HG02642 (cell line): Measurements from ENCODE around the gene GNAI1.
A peak's percentile ranks its signal among the peaks of the same experiment; 100 is the strongest.

ENCODE experiments used
- ATAC-seq: cut with Tn5 transposase; IDR thresholded peaks from one replicate; pipeline ENCODE4 v1.9.1; 2021; ENCODE audit warnings: mild to moderate bottlenecking; ENCODE audit not compliant: unreplicated experiment, poor library complexity

The GNAI1 gene

DNA sequence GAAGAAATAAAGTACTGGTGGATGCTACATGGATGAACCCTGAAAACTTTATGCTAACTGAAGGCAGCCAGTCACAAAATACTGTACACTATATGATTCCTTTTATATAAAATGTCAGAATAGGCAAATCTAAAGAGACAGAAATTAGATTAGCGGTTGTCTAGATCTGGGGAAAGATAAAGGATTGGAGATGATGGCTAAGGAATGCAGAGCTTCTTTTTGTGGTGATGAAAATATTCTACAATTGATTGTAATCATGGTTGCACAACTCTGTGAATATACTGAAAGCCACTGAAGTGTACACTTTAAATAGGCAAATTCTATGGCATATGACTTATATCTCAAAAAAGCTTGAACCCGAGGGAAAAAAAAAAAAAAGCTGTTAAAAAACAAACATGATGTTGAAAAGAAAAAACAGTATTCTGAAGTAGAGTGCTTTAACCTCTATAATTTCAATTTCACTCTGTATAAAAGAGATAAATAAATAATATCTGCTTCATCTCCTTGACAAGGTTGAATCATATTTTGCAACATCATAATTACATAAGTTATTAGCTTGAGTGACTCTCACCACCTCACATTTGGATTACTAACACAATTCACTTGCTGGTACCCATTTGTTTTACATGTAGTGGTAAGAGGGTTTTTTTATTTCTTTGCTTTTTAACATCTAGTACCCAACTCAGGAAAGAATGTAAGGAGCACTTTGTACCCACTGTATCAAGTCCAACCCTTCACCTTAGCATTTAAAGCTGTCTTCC lies 2.8 kb upstream of the GNAI1 start:
- no peak for ATAC-seq

DNA sequence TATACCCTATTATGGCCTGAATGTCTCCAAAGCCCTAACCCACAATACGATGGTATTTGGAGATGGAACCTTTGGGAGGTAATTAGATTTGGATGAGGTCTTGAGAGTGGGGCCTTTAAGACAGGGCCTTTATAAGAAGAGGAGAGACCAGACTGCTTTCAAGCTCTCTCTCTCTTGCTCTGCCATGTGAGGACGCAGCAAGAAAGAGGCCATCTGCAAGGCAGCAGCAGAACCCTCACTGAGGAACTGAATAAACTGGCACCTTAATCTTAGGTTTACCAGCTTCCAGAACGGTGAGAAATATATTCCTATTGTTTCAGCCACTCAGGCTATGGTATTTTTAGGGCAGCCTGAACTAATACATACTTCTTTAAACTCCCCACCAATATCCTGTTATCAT lies 2.0 kb upstream of the GNAI1 start:
- ATAC-seq = no peak

DNA sequence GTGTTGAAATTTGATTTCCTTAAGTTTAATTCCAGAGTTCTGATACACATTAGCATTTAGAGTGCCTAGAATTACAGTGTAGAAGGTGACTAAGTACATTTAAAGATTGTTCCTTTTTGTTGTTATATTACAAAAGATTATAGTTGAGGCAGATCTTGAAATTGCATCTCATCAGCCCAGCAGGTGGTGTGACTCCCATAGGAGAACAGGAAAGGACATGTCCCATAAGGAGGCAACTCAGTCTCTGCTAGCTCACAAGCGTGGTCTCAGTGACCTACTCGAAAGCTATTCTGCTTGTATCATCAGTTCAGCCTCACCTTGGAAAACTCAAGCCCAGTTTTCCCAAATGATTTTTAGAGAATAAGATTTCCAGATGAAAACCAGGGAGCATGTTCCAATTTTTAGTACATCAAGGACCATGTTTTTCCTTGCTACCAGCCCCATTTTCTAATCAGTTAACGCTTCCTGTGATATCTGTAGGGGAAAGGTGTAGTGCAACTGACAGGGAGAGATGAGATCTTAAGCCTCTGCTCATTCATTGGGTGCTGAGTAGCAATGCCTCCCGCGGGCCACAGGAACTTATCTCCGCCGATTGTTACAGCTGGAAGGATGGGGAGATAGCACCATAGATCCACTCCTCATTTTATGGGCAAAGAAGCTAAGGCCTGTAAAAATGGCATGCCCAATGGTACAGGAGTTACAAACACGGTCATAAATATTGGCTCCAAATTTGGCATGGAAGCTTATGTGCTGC lies 1.1 kb upstream of the GNAI1 start:
- ATAC-seq = no peak

DNA sequence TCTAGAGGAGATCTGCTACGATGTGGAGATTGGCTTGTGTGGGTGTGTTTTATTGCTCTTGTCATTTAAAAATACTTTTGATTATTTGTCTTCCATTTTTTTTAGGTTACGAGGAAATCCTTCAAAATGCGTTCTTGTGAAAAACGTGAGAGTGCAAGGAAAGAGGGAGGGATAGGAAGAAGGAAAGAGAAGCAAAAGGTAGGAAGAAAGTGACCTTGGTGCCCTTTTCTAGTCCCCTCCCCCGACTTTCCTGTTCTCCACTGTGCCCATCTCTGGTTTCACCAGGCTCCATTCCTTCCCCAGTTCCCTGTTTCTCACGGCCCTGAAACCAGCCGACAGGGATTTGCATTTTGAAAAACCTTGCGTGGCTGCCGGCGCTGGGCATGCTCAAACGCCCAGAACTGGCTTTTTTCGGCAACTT lies 506 bp upstream of the GNAI1 start:
- ATAC-seq = no peak

DNA sequence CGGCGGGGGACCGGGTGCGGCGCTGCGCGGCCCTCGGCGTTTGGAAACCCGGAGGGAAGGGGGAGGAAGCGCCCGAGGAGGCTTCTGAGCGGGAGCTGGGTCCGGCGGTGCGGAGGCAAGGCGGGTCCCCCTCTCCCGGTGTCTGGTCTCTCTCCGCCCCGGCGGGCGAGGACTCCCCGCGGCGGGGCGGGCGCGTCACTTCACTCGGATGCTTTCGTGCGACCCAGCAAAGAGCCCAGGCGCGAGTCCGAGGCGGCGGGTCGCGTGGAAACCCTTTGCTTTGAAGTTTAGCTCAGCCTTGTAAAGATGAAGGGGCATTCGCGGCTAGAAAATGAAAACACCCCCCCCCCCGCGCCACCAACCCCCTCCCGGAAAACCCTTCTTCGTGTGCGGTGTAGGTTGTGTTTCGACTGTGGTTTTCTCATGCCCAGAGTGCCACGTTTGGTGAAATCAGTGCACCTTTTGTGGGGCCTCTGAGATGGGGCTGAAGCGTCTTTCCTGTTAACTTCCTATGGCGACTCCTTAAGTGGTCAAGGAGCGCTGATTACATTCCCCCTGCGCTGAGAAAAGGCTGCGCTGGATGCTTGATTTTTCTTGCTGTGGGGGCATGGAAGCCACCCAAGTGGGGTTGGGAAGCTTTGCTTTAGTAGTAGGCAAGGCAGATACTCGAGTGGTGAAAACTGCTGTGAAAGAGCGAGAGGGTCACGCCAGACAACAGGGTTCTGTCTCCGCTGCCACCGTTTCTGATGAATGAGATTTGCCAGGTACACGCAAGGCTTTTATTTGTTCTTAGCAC lies 876 bp downstream of the GNAI1 start:
- peak; percentile 28 for ATAC-seq

DNA sequence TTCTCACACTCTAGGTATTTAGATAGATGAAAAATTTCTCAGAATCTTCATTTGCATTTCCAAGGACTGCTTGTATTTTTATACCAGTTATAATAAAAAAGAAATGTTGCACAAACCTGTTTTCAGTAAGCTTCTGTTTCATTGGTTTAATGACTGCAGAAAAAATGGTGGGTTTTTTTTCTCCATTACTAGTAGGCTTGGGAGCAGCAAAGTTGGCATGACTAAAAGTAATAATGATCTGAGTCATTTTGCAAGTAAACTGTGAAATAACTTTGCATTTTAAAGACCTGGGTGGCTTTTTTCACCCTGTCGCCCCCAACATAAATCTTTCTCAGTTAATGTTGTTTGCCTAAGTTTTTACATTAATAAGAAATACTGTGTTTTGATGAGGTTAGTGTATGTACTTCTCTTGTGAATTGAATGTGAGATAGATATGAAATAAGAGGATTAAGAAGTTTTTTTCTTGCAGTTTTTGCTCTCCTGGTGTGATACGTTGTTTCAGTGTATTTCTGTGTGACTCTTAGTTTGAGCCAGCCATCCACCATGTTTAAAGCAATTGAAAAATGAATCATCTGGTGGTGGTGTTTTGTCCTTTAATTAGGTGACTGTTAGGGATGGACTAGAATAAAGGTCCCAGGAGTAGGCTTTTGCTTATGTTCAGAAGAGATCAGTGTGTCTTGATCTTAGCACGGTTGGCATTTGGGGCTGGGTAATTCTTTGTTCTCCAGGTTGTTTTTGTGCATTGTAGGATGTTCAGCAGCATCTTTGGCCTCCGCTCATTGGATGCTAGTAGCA lies 1.8 kb downstream of the GNAI1 start:
- ATAC-seq = no peak

DNA sequence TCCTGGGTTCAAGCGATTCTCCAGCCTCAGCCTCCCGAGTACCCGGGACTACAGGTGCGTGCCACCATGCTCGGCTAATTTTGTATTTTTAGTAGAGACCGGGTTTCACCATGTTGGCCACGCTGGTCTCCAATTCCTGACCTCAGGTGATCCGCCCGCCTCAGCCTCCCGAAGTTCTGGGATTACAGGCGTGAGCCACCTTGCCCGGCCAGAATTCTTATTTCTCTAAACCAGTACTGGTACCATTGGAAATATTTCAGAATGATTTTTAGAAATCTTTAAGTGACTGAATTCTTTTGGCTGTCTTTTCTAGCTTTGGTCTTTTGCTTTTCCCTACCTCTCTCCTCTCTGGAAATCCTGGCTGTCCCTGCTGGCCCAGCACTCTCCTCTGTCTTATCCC lies 2.8 kb downstream of the GNAI1 start:
- no peak for ATAC-seq

DNA sequence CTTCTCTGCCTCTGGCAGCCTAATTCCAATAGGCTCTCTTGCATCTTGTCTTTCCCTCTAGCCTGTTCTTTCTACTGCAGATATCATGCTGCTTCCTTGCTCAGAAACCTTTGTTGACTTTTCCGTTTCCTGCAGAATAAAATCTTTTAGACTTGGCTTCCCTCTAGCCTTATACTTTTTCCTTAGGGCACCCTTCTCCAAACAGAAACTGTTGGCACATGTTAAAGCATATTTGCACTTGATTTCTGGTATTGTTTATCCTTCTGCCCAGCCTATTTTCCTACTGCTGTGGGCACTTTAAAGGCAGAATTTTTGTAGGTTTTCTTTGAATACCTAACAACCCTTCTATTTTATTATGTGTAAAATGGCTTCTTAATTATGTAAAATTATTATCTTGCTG lies 4.6 kb downstream of the GNAI1 start:
- no peak for ATAC-seq

DNA sequence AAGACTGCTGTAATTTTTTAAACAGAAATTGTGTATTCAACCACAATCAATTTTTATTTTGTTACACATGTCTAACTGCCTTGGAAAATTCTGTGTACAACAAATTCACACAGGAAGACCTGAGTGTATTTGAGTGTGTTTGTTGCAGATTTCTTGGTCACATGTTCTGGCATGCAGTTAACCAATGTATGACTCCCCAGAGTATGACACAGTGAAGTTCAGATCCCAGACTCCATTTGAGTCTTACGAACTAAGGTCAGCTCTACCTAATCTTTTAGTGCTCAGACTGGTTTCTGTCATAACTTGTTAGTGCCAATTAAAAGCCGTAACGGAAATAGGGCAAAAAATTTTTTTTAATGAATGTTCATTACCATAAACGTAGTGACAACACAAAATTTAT lies 5.8 kb downstream of the GNAI1 start:
- no peak for ATAC-seq

DNA sequence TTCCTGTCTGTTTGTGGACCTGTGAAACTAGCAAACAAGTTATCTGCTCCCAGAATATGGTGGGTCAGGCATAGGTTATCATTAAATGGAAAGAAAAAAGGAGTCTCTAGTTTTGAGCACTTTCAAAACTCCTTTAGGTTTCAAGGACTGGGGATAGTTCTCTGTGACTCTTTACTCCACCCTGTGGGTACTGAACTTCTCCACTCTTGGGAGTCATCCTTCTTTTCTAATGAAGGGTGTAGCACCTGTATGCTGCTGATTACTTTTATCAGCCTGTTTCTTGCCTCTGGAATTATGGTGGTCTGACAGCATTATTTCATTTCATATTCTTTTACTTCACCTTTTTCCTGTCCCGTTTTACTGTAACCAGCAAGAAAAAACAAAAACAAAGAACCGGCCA lies 6.7 kb downstream of the GNAI1 start:
- ATAC-seq = no peak

DNA sequence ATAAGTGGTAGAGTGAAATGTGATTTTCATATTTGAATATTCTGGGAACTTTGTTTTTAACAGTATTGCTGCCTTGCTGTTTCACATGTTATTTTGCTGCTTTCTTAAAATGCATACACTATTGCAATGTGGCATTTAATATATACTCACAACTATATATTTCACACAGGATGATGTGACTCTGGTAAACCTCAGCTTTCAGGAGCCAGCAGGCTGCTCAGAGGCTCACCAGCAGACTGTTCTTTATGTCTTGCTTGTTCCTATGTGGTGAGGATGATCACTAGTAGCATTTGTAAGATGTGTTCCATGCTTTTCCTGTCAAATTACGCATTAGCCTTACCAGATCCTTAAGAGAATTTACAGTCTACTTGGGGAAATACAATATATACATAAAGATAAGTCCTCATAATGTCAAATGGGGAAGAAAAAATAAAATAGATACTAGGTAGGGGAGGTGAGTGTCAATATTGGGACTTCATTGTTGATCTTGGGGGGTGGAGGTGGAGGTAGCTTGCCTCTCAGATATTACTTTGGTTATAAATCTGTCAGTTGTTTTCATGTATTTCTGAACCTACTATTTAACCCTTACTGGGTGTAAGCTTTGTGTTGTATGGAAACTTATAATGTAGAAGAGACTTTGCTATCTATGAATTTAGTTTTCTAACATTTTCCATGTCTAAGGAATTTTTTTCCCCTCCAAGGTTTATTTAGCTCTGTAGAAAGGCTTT lies 8.4 kb downstream of the GNAI1 start:
- ATAC-seq = no peak

DNA sequence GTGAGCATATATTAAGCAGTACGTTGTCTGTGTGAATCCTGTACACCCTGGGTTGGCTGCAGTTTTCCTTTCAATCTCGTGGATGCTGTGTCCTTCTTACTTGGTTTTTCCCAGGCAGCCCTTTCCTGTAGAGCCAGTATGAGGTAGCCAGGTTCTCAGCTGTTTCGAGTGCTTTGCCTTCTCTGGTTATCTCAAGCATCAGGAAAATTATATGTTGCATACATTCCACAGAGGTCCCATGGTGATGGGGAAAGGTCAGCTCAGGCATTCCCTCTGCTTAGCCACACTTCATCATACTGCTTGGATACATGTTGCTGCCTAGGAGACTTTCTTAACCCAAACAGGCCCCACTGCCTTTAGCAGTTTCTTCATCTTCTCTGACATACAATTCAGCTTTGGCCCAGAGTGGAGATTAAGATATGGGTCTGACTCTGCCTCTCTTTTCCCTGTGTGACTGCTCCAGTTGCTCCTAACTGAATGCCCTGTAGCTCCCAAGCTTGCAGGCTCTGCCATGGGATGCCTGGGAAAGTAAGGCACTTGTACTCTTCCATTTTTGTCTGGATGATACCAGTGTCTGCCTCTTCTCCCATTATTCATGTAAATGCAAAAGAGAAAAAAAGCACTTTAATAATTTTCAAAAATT lies 11.3 kb downstream of the GNAI1 start:
- ATAC-seq = no peak

DNA sequence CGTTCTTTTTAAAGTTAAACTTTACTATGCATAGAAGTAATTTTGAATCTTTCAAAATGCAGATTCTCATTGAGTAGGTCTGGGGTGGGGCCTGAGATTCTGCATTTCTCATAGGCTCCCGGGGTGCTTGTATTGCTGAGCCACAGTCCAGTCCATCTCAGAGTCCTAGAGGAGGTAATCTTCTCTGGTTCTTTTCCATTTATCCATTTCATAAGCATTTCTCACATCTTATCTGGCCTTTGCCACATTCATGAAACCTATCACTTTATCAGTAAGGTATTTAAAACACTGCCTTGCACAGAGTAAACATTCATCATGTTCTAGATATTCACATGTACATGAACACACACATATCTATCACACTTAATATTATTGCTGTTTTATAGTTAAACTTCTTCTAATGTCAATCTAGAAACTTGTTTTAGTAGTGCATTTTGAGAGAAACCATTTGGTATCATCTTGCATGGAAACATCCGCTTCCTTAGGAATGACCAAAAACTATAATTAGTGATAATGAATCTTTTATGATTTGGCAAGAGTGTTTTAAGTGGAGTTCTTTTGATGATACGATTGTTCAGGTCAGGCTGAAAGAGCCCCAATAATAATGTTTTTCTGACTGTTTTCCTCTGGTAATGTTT lies 12.0 kb downstream of the GNAI1 start:
- ATAC-seq = no peak

DNA sequence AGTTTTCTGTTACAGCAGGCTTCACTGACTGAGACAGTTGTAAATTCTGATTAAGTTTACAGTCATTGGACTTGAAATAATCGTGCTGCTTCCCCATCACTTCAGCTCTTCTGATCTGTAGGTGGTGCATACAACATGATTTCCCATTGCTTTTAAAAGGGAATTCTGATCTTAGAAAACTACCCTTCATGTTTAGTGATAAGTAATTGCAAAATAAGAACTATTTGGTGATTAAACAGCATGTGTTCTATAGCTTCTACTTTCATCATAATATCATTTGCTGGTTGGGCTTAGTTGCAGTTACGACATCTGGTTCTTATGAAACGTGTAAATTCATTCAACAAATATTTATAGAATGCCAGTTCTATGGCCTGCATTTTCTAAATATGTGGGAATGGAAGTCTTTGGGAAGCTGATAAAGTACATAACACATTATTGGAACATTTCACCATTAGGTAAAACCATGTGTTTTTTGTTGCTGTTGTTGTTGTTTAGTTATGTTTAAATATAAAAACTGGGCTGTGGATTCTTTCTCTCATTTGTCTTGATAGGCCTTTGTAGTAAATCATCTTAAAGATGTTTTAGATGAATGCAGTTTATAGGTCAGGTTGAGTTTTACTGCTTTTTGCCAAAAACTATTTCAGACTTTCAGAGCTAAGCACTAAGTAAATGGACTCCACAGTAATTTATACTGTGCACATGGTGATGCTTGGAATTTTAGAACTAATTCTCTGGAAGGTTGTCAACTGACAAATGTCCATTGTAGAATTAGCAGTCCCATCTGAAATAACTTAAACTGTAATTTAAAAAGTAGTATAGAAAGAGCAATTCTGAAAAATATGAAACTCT lies 13.1 kb downstream of the GNAI1 start:
- ATAC-seq = no peak

DNA sequence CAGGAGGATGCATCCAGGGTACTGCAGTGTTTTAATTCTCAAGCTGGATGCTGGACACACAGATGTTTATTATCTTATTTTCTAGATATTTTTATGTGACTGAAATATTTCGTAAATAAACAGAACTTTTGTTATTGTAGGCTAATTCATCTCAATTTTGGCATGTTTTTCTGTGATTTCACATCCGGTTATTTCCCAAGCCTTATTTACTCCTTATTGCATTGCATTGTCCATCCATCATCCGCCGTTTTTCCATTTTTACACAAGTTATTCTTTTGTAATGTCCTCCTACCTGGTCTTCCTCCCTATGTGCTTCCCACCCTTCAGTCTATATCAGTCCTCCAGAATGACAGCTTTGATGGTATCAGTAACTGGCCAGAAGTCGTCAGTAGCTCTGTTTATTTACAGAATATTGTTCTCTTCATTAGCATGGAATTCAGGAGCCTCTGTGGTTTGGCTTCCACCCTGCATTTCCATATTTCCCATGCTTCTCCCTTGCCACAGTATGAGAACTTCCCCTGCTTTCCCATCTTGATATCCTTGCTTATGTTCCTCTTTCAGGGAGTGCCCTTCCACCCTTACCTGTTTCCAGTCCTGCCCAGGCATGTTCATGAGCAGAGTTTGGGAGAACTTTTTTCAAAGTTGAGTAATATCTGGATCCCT lies 16.1 kb downstream of the GNAI1 start:
- no peak for ATAC-seq

DNA sequence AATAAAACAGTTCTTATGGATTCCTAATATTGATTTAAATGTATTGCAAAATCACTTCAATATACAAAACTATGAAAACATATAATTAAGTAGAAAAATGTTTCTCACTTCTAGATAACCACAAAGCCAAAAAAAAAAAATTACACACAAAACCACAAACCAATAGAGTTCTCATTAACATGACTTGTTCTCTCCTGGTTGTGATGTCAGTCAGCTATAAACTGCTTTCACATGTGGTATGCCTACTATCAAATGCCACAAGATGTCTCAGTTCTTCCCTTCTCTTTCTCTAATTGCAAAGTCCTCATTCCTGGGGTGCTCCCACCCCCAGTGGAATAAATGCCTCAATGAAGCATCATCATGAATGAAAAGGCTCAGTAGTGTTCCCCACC lies 16.6 kb downstream of the GNAI1 start:
- no peak for ATAC-seq

DNA sequence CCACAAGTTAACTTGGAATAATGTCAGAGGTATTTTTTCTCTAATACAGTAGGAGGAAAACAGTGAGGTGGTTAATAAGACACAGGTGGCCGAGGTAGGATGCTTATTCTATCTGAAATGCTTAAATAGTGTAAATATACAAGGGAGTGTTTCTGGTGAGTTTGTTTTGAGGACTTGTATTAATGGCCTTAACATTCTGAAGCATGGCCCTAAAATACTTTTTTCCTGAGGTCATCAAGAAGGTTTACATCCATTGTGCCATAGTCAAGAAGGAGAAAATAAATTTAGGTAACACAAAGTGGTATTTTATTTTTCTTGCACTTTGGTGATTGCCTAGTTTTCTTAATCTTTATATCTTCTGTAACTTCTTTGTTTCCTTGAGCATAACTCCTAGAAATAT lies 18.8 kb downstream of the GNAI1 start:
- ATAC-seq = no peak
